Measurements from ENCODE around the gene LIAS. TPM values are rescaled to one million over a fixed set of nuclear protein-coding genes. Genes with fewer than 3 reads are reported as not detected.

LIAS gene
- polyA plus RNA-seq, 1 donor (not counting 4 experiments of a cell fraction or from before 2014, with no cell fraction given) = 20.6 TPM

- dilution Hi-C loops (cut with MboI; ENCODE audit: extremely low pct_ligation_motif_present, low sequenced_read_pairs) = no loop called here
- Histone ChIP-seq H4K20me1 (ENCODE audit: control insufficient read depth, extremely low read depth, insufficient read depth, low read length) (no peaks in the 10 kb centered on the region), H3K27ac (ENCODE audit: control insufficient read depth, insufficient read depth, low read length) (no peak overlapping the region), H3K9ac (ENCODE audit: control insufficient read depth, extremely low read depth, insufficient read depth, low read length) (no peak overlapping the region), H3K79me2 (ENCODE audit: control insufficient read depth, insufficient read depth, low read length) (no peaks in the 10 kb centered on the region), H3K27me3 (ENCODE audit: control insufficient read depth, extremely low read depth, insufficient read depth, low read length) (no peaks in the 10 kb centered on the region), H3K4me2 (ENCODE audit: control insufficient read depth, extremely low read depth, insufficient read depth, low read depth, low read length) (no peak overlapping the region), H2AFZ (ENCODE audit: control insufficient read depth, low read length) (no peak overlapping the region), H3K9me3 (ENCODE audit: control insufficient read depth, low read depth, low read length) (no peaks in the 10 kb centered on the region), H3K36me3 (ENCODE audit: control insufficient read depth in 2 of 2, extremely low read depth in 1 of 2, insufficient read depth in 2 of 2, low read length in 2 of 2) (no peaks in the 10 kb centered on the region), H3K4me3 (ENCODE audit: control insufficient read depth in 2 of 3, extremely low read depth in 1 of 3, insufficient read depth in 2 of 3, low read depth in 1 of 3, low read length in 3 of 3) (no peak overlapping the region), H3K9me1 (ENCODE audit: control insufficient read depth, extremely low read depth, insufficient read depth, low read length) (no peaks in the 10 kb centered on the region), H3K4me1 (ENCODE audit: control insufficient read depth, extremely low read depth, insufficient read depth, low read length) (no peaks in the 10 kb centered on the region)
- no peak for DNase-seq (ENCODE audit: low read depth, low spot score)
- no peak for FAIRE-seq
- TF ChIP-seq CTCF (optimal IDR thresholded peaks at IDR 0.05 in 1 of 3, IDR thresholded peaks at IDR 0.05 in 1 of 3, conservative IDR thresholded peaks at IDR 0.05 in 1 of 3; ENCODE audit: extremely low read depth in 1 of 3, insufficient read depth in 2 of 3, low read length in 3 of 3) (no peak), EZH2 (IDR thresholded peaks at IDR 0.05; ENCODE audit: low read length) (no peak)
Measured at GRCh38 chr4:39486221-39486804, 27.5 kb downstream of the LIAS start.

- Histone ChIP-seq H3K27me3 (ENCODE audit: control insufficient read depth, extremely low read depth, insufficient read depth, low read length) (no peaks in the 10 kb centered on the region), H3K27ac (ENCODE audit: control insufficient read depth, insufficient read depth, low read length) (no peak overlapping the region), H2AFZ (ENCODE audit: control insufficient read depth, low read length) (no peak overlapping the region), H3K9me1 (ENCODE audit: control insufficient read depth, extremely low read depth, insufficient read depth, low read length) (no peaks in the 10 kb centered on the region), H4K20me1 (ENCODE audit: control insufficient read depth, extremely low read depth, insufficient read depth, low read length) (no peaks in the 10 kb centered on the region), H3K9me3 (ENCODE audit: control insufficient read depth, low read depth, low read length) (no peaks in the 10 kb centered on the region), H3K36me3 (ENCODE audit: control insufficient read depth in 2 of 2, extremely low read depth in 1 of 2, insufficient read depth in 2 of 2, low read length in 2 of 2) (no peaks in the 10 kb centered on the region), H3K4me2 (ENCODE audit: control insufficient read depth, extremely low read depth, insufficient read depth, low read depth, low read length) (no peak overlapping the region), H3K9ac (ENCODE audit: control insufficient read depth, extremely low read depth, insufficient read depth, low read length) (no peak overlapping the region), H3K79me2 (ENCODE audit: control insufficient read depth, insufficient read depth, low read length) (no peaks in the 10 kb centered on the region), H3K4me3 (ENCODE audit: control insufficient read depth in 2 of 3, extremely low read depth in 1 of 3, insufficient read depth in 2 of 3, low read depth in 1 of 3, low read length in 3 of 3) (no peak overlapping the region), H3K4me1 (ENCODE audit: control insufficient read depth, extremely low read depth, insufficient read depth, low read length) (peaks cover 2% of the 10 kb centered on the region)
- FAIRE-seq = no peak
- dilution Hi-C loops (cut with MboI; ENCODE audit: extremely low pct_ligation_motif_present, low sequenced_read_pairs) = no loop called here
- no peak for DNase-seq (ENCODE audit: low read depth, low spot score)
- no peak for TF ChIP-seq EZH2 (IDR thresholded peaks at IDR 0.05; ENCODE audit: low read length)
- no peak for TF ChIP-seq CTCF (optimal IDR thresholded peaks at IDR 0.05 in 1 of 3, IDR thresholded peaks at IDR 0.05 in 1 of 3, conservative IDR thresholded peaks at IDR 0.05 in 1 of 3; ENCODE audit: extremely low read depth in 1 of 3, insufficient read depth in 2 of 3, low read length in 3 of 3)
Measured at GRCh38 chr4:39490322-39490721, 31.5 kb downstream of the LIAS start.
